HepG2 (cell line): ENCODE results near the gene LHX3. TPM values are rescaled to one million over a fixed set of nuclear protein-coding genes. Genes with fewer than 3 reads are reported as not detected.

Source experiments
- ATAC-seq: fragments of 200-7000 bp; cut with Tn5 transposase; 3 replicates; pipeline ENCODE4 v1.9.1; 2020; ENCODE audit warnings: mild to moderate bottlenecking, moderate library complexity
- BruUV-seq: library from RNA; stranded (reverse); fragments of 400-500 nt; replicated peaks from 2 replicates; lab custom pipeline; 2021; lab: Mats Ljungman, UMichigan
- CTCF ChIA-PET: fragments of 300-600 bp; formaldehyde crosslinking; extraction: SDS; loops from one replicate; lab custom pipeline; 2021; ENCODE audit warnings: low total read pairs, inconsistent platforms, low intra/inter-chr PET ratio; lab: Yijun Ruan, JAX
- POLR2A ChIA-PET: fragments of 350-600 bp; sonication (Branson Sonifier 250); formaldehyde crosslinking; loops from one replicate; lab custom pipeline; 2020; ENCODE audit warnings: antibody characterized with exemption, inconsistent platforms; lab: Yijun Ruan, JAX
- DNase-seq: peaks from one replicate; pipeline ENCODE4 v3.0.0-alpha.2; 2015; ENCODE audit warnings: low spot score
- FAIRE-seq: peaks from 3 replicates; lab custom pipeline; 2011; peaks lifted over from hg19 to GRCh38; lab: Jason Lieb, UNC
- H2AFZ ChIP-seq: one replicate; pipeline ENCODE4 v1.6.1; 2011; ENCODE audit warnings: low read length, inconsistent platforms
- H3K27ac ChIP-seq: fragments of 300-600 bp; 3 replicates; pipeline ENCODE4 v1.8.0; 2011; ENCODE audit warnings: mixed run types, mild to moderate bottlenecking, mixed read lengths, low read length, inconsistent platforms; ENCODE audit not compliant: insufficient read depth; ENCODE audit errors: extremely low read length
- H3K27me3 ChIP-seq, 2 experiments: fragments of 200-600 bp in 1 of 2; 2 replicates in 1 of 2; 3 replicates in 1 of 2; pipeline versions ENCODE4 v1.6.0 to v1.8.0; 2011; ENCODE audit warnings: low read length in 2 of 2, mild to moderate bottlenecking in 2 of 2, moderate library complexity in 2 of 2, inconsistent platforms in 1 of 2; ENCODE audit not compliant: insufficient read depth in 2 of 2, control insufficient read depth in 1 of 2
- H3K36me3 ChIP-seq, 2 experiments: fragments of 200-600 bp in 1 of 2; replicated peaks in 1 of 2; 2 replicates in 1 of 2; 3 replicates in 1 of 2; pipeline versions ENCODE4 v1.5.1 to v1.8.0; 2011; ENCODE audit warnings: low read length in 2 of 2, inconsistent platforms in 1 of 2; ENCODE audit not compliant: insufficient read depth in 2 of 2, control insufficient read depth in 1 of 2
- H3K4me1 ChIP-seq: 2 replicates; pipeline ENCODE4 v1.5.1; 2012; ENCODE audit warnings: low read length, inconsistent platforms; ENCODE audit not compliant: insufficient read depth
- H3K4me2 ChIP-seq: 2 replicates; pipeline ENCODE4 v1.6.0; 2011; ENCODE audit warnings: low read depth, low read length, inconsistent platforms
- H3K4me3 ChIP-seq, 3 experiments: fragments of 200-600 bp in 1 of 3; sonication (generic), shearing (Covaris generic) in 1 of 3; replicated peaks in 1 of 3; 2 replicates each; pipeline ENCODE4 v1.5.1; 2011 to 2016; ENCODE audit warnings: low read length in 3 of 3, inconsistent platforms in 2 of 3, low read depth in 2 of 3, mild to moderate bottlenecking in 2 of 3, control low read depth in 1 of 3, mixed read lengths in 1 of 3; ENCODE audit not compliant: insufficient read depth in 1 of 3
- H3K79me2 ChIP-seq: one replicate; pipeline ENCODE4 v1.6.1; 2011; ENCODE audit warnings: low read length, inconsistent platforms; ENCODE audit not compliant: insufficient read depth
- H3K9ac ChIP-seq: 2 replicates; pipeline ENCODE4 v1.6.0; 2011; ENCODE audit warnings: mild to moderate bottlenecking, low read depth, low read length, inconsistent platforms; ENCODE audit not compliant: insufficient read depth
- H3K9me3 ChIP-seq: 2 replicates; pipeline ENCODE4 v1.5.1; 2012; ENCODE audit warnings: mild to moderate bottlenecking, low read length
- H4K20me1 ChIP-seq: 2 replicates; pipeline ENCODE4 v1.6.0; 2011; ENCODE audit warnings: inconsistent platforms, mild to moderate bottlenecking, low read length, moderate library complexity; ENCODE audit not compliant: insufficient read depth
- EED ChIP-seq: sonication (generic); formaldehyde crosslinking; IDR thresholded peaks from 2 replicates; pipeline ENCODE4 v1.5.0; 2020; ENCODE audit warnings: mild to moderate bottlenecking, missing genetic modification reagents
- SIX4 ChIP-seq: sonication (generic); formaldehyde crosslinking; IDR thresholded peaks from 2 replicates; pipeline ENCODE4 v1.4.0; 2020; ENCODE audit warnings: missing genetic modification reagents
- ZNF629 ChIP-seq: sonication (generic); formaldehyde crosslinking; conservative IDR thresholded peaks from 2 replicates; pipeline ENCODE4 v1.5.0; 2020; ENCODE audit warnings: missing genetic modification reagents
- WGBS: methylation state at CpG from one replicate; pipeline ENCODE4 v1.1.6; 2017; ENCODE audit warnings: low lambda C conversion rate; 5-methylcytosine and 5-hydroxymethylcytosine counted together
- in situ Hi-C: cut with HindIII; loops from 2 replicates; pipeline ENCODE4 v1.10.0; 2017; ENCODE audit warnings: low pct_unique_long_range_greater_than_20kb; ENCODE audit not compliant: extremely low pct_ligation_motif_present
- intact Hi-C: fragments of 100-400 bp; cut with micrococcal nuclease; formaldehyde crosslinking; loops from one replicate; pipeline ENCODE4 v1.10.0; 2022; ENCODE audit not compliant: unreplicated experiment
- polyA plus RNA-seq, 8 experiments: library from polyadenylated mRNA; depleted of rRNA in 3 of 8; stranded (reverse) in 7 of 8; unstranded in 1 of 8; fragments of >200 nt; fragmentation: Illumina TruSeq in 4 of 8; extraction: Trizol in 4 of 8; gene quantifications; 2 replicates each; pipeline versions ENCODE4 v1.2.1 to v1.2.3, GENCODE V29; 2011 to 2016; ENCODE audit warnings: low read depth in 4 of 8, missing spikeins in 1 of 8, mixed read lengths in 1 of 8; ENCODE audit not compliant: insufficient read depth in 1 of 8
- total RNA-seq, 5 experiments: library from RNA; depleted of rRNA; stranded (reverse); fragments of >200 nt; fragmentation: Illumina TruSeq; extraction: Trizol; gene quantifications; 2 replicates each; pipeline ENCODE4 v1.2.3, GENCODE V29; 2016; ENCODE audit warnings: low read depth in 1 of 5
- TF ChIP-seq, protein P1 (sequence below): sonication (generic); formaldehyde crosslinking; IDR thresholded peaks from 2 replicates; pipeline ENCODE4 v1.5.0; 2020; ENCODE audit warnings: mild to moderate bottlenecking, missing genetic modification reagents, moderate library complexity

LHX3 gene
- total and polyA plus RNA-seq, 2 of the 13 experiments (the other 11 are each of a cell fraction or from before 2014, with no cell fraction given) = not detected

DNA sequence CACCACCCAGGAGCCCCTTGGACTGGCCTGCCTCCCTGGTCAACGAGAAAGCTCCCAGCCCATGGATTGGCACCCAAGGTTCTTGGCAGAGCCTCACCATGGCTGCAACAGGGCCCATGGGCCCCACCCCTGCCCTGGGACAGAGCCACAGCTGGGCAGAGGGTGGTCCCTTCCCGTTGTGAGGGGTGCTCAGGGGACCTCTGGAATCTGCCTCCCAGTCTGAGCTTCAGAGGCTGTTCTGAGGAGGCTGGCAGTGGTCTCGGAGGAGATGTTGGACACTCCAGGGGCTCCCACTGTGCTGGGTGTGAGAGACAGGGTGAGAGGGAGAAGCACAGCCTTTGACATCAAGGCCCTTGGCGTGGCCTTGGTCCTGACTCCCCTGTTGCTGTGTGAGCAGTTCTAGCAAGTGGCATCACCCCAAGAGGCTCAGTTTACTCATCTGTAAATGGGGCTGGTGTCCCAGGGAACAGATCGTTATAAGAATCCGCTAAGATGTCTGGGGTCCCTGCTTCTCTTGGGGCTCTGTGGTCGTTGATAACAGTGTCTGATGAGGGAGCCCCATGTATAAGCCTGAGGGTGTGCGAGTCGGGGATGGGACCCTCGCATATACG, 33.0 kb downstream of the LHX3 start:
- ChIA-PET CTCF (interaction anchor here (1.9 kb wide), 1 partner anchor 112 kb away, joined by 6 read pairs; no protein-coding TSS in a partner anchor), POLR2A (no interaction called here)
- WGBS = 70% methylated on average over 8 of the region's 11 CpGs
- no peak overlapping the region for H2AFZ ChIP-seq
- peak overlapping the region; percentile 79 for H3K4me2 ChIP-seq
- peaks cover 47% of the 10 kb centered on the region for H3K4me1 ChIP-seq
- H4K20me1 ChIP-seq = no peaks in the 10 kb centered on the region
- no peaks in the 10 kb centered on the region for H3K79me2 ChIP-seq
- peaks cover 4 to 8% of the 10 kb centered on the region in 2 experiments; a peak in 4 of 5 replicates for H3K27me3 ChIP-seq
- H3K27ac ChIP-seq = no peak overlapping the region
- peak overlapping the region in 1 of 3 experiments; percentile 62; a peak in 2 of 6 replicates for H3K4me3 ChIP-seq
- no peak overlapping the region for H3K9ac ChIP-seq
- in situ Hi-C loops (loop anchor here (10.0 kb wide), 1 partner anchor 113 kb away; no protein-coding TSS in a partner anchor), intact Hi-C loops (loop anchor here (2.0 kb wide), 1 partner anchor 51 kb away; no protein-coding TSS in a partner anchor)
- no peaks in the 10 kb centered on the region for H3K36me3 ChIP-seq
- no peaks in the 10 kb centered on the region for H3K9me3 ChIP-seq
- DNase-seq = no peak
- TF ChIP-seq EED (CRISPR knock-in tag) = 0 out of 2 replicates have a peak, but pooled peaks have one; percentile 57
- peak; percentile 93; the same call in 1 of the 2 replicates for TF ChIP-seq SIX4 (CRISPR knock-in tag)
- TF ChIP-seq, protein P1, sequence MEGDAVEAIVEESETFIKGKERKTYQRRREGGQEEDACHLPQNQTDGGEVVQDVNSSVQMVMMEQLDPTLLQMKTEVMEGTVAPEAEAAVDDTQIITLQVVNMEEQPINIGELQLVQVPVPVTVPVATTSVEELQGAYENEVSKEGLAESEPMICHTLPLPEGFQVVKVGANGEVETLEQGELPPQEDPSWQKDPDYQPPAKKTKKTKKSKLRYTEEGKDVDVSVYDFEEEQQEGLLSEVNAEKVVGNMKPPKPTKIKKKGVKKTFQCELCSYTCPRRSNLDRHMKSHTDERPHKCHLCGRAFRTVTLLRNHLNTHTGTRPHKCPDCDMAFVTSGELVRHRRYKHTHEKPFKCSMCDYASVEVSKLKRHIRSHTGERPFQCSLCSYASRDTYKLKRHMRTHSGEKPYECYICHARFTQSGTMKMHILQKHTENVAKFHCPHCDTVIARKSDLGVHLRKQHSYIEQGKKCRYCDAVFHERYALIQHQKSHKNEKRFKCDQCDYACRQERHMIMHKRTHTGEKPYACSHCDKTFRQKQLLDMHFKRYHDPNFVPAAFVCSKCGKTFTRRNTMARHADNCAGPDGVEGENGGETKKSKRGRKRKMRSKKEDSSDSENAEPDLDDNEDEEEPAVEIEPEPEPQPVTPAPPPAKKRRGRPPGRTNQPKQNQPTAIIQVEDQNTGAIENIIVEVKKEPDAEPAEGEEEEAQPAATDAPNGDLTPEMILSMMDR (CRISPR knock-in tag) = no peak
- TF ChIP-seq ZNF629 (CRISPR knock-in tag) = peak; percentile 83
- peak; percentile 35 for ATAC-seq
- FAIRE-seq = no peak
- no TSS peak for BruUV-seq
